Epithelial cell of proximal tubule (primary cell): ENCODE results near the gene ACOT12. TPM values are rescaled to one million over a fixed set of nuclear protein-coding genes. Genes with fewer than 3 reads are reported as not detected.
"Not testable (repeated sequence)": the region's sequence is repeated elsewhere in the genome, so short reads cannot be mapped to it uniquely, and the experiment has no call there.

Experiments
- DNase-seq: peaks from one replicate; pipeline ENCODE4 v3.0.0-alpha.2; 2011; ENCODE audit warnings: low read depth
- H3K4me3 ChIP-seq: 2 replicates; pipeline ENCODE4 v1.5.1; 2011; ENCODE audit warnings: low read depth, mild to moderate bottlenecking, low read length
- CTCF ChIP-seq: conservative IDR thresholded peaks from 2 replicates; pipeline ENCODE4 v1.5.1; 2012; ENCODE audit warnings: low read depth, mild to moderate bottlenecking, low read length
- total RNA-seq: library from RNA; depleted of rRNA; stranded (reverse); fragments of >200 nt; gene quantifications from 2 replicates; pipeline ENCODE4 v1.2.3, GENCODE V29; 2015

ACOT12 gene
- total RNA-seq, 1 donor from 2014 or later, result not detected

DNA sequence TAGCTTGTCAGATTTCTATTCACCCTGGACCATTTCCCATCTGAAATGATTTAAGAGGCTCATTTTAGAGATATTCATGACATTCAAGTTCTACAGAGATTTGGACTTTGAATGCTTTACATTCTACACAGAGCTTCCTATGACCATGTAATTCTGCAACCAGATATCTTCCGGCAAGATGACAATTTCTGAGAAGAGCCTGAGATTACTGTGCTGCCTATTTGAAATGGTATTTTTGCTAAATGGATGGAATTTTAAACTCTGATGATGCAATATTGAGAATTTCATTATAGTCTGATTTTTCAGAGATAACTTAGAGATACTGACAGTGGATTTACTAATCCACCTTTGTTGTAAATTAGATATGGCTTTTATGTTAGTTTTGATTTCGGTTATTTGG is 16.0 kb upstream of the ACOT12 start:
- H3K4me3 ChIP-seq, result no peak overlapping the region
- no peak for TF ChIP-seq CTCF

DNA sequence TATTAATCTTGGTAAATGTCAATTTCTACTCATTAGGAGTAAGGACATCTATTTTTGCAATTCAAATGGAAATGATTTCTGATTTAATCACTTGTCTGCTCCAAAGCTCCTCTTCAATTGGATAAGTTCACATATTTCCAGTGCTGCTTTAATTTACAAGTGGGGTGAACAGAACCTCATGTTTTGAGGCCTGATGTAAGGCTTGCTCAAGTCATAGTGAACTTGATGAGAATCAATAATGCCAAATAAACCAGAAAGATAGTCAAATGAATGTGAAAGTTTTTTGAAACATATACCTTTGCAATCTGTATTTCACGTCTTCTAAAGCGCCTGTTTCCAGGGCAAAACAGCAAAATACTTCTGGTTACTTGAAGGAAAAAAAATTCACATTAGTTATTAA is 15.4 kb upstream of the ACOT12 start:
- no peak for TF ChIP-seq CTCF
- no peak overlapping the region for H3K4me3 ChIP-seq
- DNase-seq, result no peak

More for the DNA sequence above, 16.0 kb upstream of the ACOT12 start:
- no peak for DNase-seq

DNA sequence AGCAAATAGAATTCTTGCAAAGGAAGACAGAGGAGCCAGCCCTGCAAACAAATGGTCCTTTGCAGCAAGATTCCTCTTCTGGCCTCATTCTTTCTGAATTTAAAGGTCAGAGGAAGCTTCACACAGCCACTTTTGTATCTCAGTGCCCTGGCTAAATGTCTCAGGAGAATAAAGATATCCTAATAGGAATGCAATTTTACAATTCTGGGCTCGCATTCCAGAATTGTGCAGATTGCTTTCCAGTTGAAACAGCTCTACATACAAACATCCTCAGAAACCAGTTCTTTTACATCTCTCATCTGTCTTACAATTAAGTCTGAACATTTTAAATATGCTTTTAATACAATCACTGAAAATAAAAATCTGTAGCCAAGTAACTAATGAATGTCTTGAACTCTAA is 14.6 kb upstream of the ACOT12 start:
- DNase-seq, result no peak
- no peak overlapping the region for H3K4me3 ChIP-seq
- TF ChIP-seq CTCF, result no peak

GRCh38 chr5:81407811-81408210 is 13.9 kb upstream of the ACOT12 start:
- DNase-seq, result not testable (repeated sequence)

GRCh38 chr5:81405126-81405891 is 11.4 kb upstream of the ACOT12 start:
- H3K4me3 ChIP-seq, result no peak overlapping the region
- no peak for TF ChIP-seq CTCF
- DNase-seq, result no peak

More at GRCh38 chr5:81407811-81408210, 13.9 kb upstream of the ACOT12 start:
- H3K4me3 ChIP-seq, result not testable (repeated sequence)

- H3K4me3 ChIP-seq, result no peak overlapping the region
- DNase-seq, result no peak
- TF ChIP-seq CTCF, result no peak
Measured at GRCh38 chr5:81402192-81402930, 8.4 kb upstream of the ACOT12 start.

- H3K4me3 ChIP-seq, result no peak overlapping the region
- TF ChIP-seq CTCF, result no peak
- no peak for DNase-seq
Measured at GRCh38 chr5:81401266-81401665, 7.3 kb upstream of the ACOT12 start.
